GM12878 (cell line): ENCODE data around the gene ADORA2B. TPM values are rescaled to one million over a fixed set of nuclear protein-coding genes. Genes with fewer than 3 reads are reported as not detected.

Experiments
- CBX3 ChIP-seq: fragments of 200-600 bp; sonication (generic); IDR thresholded peaks from 2 replicates; pipeline ENCODE4 v1.6.1; 2016; ENCODE audit warnings: low read depth, borderline replicate concordance
- HDAC6 ChIP-seq: fragments of 200-600 bp; sonication (generic); IDR thresholded peaks from one replicate; pipeline ENCODE4 v1.8.0; 2017; ENCODE audit warnings: antibody characterized with exemption; ENCODE audit not compliant: unreplicated experiment
- MYC ChIP-seq: IDR thresholded peaks from 2 replicates; pipeline ENCODE4 v1.6.1; 2011; ENCODE audit warnings: mild to moderate bottlenecking, low read length, moderate library complexity, inconsistent platforms; ENCODE audit not compliant: insufficient read depth, insufficient replicate concordance, insufficient read length, severe bottlenecking
- NR2C1 ChIP-seq: fragments of 450-650 bp; IDR thresholded peaks from 2 replicates; pipeline ENCODE4 v1.6.1; 2017; ENCODE audit warnings: antibody characterized with exemption, mild to moderate bottlenecking, moderate library complexity
- SP1 ChIP-seq: IDR thresholded peaks from one replicate; pipeline ENCODE4 v1.6.1; 2011; ENCODE audit warnings: low read depth, low read length
- STAT1 ChIP-seq: fragments of 450-650 bp; conservative IDR thresholded peaks from 2 replicates; pipeline ENCODE4 v1.6.1; 2014; ENCODE audit warnings: antibody characterized with exemption, mild to moderate bottlenecking
- SUZ12 ChIP-seq: fragments of 200-600 bp; sonication (generic); IDR thresholded peaks from one replicate; pipeline ENCODE4 v1.6.1; 2018; ENCODE audit warnings: antibody characterized with exemption, mild to moderate bottlenecking; ENCODE audit not compliant: unreplicated experiment
- TCF12 ChIP-seq: IDR thresholded peaks from 2 replicates; pipeline ENCODE4 v1.6.1; 2011; ENCODE audit warnings: low read depth, mild to moderate bottlenecking, low read length
- polyA plus RNA-seq, 11 experiments: library from polyadenylated mRNA; depleted of rRNA in 4 of 11; unstranded in 6 of 11; stranded (reverse) in 5 of 11; fragments of >200 nt; fragmentation: Nextera tagmentation in 4 of 11; fragmentation: Illumina TruSeq in 1 of 11; extraction: Ambion mirVana in 4 of 11; extraction: Trizol in 1 of 11; gene quantifications; 1 replicate in 1 of 11; 2 replicates in 10 of 11; pipeline versions ENCODE4 v1.2.1 to v1.2.3, GENCODE V29; 2011 to 2016; ENCODE audit warnings: inconsistent platforms in 2 of 11, missing spikeins in 2 of 11, low read depth in 1 of 11
- total RNA-seq, 4 experiments: library from RNA; depleted of rRNA in 3 of 4; stranded (reverse); fragments of >200 nt in 3 of 4; fragmentation: Illumina TruSeq in 1 of 4; extraction: Trizol in 1 of 4; gene quantifications; 2 replicates each; pipeline versions ENCODE4 v1.2.1 to v1.2.3, GENCODE V29; 2013 to 2021
- TF ChIP-seq, protein P1 (sequence below): fragments of 450-650 bp; IDR thresholded peaks from 2 replicates; pipeline ENCODE4 v1.6.1; 2017; ENCODE audit warnings: mild to moderate bottlenecking
- TF ChIP-seq, protein P2 (sequence below): IDR thresholded peaks from 2 replicates; pipeline ENCODE4 v1.6.1; 2012; ENCODE audit warnings: low read depth, low read length, improper control_type of control experiment
- TF ChIP-seq, protein P3 (sequence below): fragments of 450-650 bp; IDR thresholded peaks from 2 replicates; pipeline ENCODE4 v1.6.1; 2014; ENCODE audit warnings: mild to moderate bottlenecking
- TF ChIP-seq, protein P4 (sequence below): fragments of 450-650 bp; IDR thresholded peaks from 2 replicates; pipeline ENCODE4 v1.6.1; 2018; ENCODE audit warnings: borderline replicate concordance, mild to moderate bottlenecking; ENCODE audit not compliant: partially characterized antibody
- TF ChIP-seq, protein P5 (sequence below): fragments of 450-650 bp; IDR thresholded peaks from 2 replicates; pipeline ENCODE4 v1.6.1; 2016; ENCODE audit warnings: mild to moderate bottlenecking, moderate library complexity, borderline replicate concordance
- TF ChIP-seq, protein P6 (sequence below): fragments of 450-650 bp; conservative IDR thresholded peaks from 2 replicates; pipeline ENCODE4 v1.6.1; 2017; ENCODE audit warnings: mild to moderate bottlenecking, moderate library complexity

ADORA2B gene
- total and polyA plus RNA-seq, 10 of the 15 experiments (the other 5 are each of a cell fraction or from before 2014, with no cell fraction given) = 0.05 to 0.42 (median 0.17) TPM

DNA sequence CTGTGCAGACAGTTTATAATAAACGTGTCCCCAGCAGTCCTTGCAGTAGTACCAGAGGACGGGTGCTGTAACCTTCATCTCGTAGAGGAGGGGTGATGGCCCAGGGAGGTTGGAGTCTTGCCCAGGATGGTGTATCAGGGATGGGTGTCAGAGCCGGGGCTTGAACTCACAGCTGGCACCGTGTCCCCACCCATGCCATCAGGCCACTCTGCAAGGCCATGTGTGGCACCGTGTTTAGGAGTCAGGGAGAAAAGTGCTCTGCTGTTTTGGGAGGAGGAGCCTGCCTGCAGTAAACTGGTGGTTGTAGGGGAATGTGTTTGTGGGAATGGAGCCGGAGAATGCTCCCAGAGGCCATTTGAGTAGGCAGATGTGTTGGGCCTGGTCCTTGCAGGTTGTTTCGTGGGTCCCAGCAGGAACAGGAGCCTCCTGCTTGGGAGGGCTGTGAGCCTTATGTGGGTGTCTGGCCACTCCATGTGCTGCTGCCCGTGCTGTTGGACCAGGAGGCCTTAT is 1.7 kb downstream of the ADORA2B start (continued):
- TF ChIP-seq SP1 (no peak), TCF12 (no peak), HDAC6 (no peak), SUZ12 (no peak), CBX3 (no peak), NR2C1 (no peak), STAT1 (no peak), MYC (no peak)
- TF ChIP-seq, protein P1, sequence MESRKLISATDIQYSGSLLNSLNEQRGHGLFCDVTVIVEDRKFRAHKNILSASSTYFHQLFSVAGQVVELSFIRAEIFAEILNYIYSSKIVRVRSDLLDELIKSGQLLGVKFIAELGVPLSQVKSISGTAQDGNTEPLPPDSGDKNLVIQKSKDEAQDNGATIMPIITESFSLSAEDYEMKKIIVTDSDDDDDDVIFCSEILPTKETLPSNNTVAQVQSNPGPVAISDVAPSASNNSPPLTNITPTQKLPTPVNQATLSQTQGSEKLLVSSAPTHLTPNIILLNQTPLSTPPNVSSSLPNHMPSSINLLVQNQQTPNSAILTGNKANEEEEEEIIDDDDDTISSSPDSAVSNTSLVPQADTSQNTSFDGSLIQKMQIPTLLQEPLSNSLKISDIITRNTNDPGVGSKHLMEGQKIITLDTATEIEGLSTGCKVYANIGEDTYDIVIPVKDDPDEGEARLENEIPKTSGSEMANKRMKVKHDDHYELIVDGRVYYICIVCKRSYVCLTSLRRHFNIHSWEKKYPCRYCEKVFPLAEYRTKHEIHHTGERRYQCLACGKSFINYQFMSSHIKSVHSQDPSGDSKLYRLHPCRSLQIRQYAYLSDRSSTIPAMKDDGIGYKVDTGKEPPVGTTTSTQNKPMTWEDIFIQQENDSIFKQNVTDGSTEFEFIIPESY = no peak
- TF ChIP-seq, protein P2, sequence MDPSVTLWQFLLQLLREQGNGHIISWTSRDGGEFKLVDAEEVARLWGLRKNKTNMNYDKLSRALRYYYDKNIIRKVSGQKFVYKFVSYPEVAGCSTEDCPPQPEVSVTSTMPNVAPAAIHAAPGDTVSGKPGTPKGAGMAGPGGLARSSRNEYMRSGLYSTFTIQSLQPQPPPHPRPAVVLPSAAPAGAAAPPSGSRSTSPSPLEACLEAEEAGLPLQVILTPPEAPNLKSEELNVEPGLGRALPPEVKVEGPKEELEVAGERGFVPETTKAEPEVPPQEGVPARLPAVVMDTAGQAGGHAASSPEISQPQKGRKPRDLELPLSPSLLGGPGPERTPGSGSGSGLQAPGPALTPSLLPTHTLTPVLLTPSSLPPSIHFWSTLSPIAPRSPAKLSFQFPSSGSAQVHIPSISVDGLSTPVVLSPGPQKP = no peak
- TF ChIP-seq, protein P3, sequence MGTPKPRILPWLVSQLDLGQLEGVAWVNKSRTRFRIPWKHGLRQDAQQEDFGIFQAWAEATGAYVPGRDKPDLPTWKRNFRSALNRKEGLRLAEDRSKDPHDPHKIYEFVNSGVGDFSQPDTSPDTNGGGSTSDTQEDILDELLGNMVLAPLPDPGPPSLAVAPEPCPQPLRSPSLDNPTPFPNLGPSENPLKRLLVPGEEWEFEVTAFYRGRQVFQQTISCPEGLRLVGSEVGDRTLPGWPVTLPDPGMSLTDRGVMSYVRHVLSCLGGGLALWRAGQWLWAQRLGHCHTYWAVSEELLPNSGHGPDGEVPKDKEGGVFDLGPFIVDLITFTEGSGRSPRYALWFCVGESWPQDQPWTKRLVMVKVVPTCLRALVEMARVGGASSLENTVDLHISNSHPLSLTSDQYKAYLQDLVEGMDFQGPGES = no peak
- TF ChIP-seq, protein P4, sequence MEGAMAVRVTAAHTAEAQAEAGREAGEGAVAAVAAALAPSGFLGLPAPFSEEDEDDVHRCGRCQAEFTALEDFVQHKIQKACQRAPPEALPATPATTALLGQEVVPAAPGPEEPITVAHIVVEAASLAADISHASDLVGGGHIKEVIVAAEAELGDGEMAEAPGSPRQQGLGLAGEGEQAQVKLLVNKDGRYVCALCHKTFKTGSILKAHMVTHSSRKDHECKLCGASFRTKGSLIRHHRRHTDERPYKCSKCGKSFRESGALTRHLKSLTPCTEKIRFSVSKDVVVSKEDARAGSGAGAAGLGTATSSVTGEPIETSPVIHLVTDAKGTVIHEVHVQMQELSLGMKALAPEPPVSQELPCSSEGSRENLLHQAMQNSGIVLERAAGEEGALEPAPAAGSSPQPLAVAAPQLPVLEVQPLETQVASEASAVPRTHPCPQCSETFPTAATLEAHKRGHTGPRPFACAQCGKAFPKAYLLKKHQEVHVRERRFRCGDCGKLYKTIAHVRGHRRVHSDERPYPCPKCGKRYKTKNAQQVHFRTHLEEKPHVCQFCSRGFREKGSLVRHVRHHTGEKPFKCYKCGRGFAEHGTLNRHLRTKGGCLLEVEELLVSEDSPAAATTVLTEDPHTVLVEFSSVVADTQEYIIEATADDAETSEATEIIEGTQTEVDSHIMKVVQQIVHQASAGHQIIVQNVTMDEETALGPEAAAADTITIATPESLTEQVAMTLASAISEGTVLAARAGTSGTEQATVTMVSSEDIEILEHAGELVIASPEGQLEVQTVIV = no peak
- TF ChIP-seq, protein P5, sequence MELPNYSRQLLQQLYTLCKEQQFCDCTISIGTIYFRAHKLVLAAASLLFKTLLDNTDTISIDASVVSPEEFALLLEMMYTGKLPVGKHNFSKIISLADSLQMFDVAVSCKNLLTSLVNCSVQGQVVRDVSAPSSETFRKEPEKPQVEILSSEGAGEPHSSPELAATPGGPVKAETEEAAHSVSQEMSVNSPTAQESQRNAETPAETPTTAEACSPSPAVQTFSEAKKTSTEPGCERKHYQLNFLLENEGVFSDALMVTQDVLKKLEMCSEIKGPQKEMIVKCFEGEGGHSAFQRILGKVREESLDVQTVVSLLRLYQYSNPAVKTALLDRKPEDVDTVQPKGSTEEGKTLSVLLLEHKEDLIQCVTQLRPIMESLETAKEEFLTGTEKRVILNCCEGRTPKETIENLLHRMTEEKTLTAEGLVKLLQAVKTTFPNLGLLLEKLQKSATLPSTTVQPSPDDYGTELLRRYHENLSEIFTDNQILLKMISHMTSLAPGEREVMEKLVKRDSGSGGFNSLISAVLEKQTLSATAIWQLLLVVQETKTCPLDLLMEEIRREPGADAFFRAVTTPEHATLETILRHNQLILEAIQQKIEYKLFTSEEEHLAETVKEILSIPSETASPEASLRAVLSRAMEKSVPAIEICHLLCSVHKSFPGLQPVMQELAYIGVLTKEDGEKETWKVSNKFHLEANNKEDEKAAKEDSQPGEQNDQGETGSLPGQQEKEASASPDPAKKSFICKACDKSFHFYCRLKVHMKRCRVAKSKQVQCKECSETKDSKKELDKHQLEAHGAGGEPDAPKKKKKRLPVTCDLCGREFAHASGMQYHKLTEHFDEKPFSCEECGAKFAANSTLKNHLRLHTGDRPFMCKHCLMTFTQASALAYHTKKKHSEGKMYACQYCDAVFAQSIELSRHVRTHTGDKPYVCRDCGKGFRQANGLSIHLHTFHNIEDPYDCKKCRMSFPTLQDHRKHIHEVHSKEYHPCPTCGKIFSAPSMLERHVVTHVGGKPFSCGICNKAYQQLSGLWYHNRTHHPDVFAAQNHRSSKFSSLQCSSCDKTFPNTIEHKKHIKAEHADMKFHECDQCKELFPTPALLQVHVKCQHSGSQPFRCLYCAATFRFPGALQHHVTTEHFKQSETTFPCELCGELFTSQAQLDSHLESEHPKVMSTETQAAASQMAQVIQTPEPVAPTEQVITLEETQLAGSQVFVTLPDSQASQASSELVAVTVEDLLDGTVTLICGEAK = no peak
- TF ChIP-seq, protein P6, sequence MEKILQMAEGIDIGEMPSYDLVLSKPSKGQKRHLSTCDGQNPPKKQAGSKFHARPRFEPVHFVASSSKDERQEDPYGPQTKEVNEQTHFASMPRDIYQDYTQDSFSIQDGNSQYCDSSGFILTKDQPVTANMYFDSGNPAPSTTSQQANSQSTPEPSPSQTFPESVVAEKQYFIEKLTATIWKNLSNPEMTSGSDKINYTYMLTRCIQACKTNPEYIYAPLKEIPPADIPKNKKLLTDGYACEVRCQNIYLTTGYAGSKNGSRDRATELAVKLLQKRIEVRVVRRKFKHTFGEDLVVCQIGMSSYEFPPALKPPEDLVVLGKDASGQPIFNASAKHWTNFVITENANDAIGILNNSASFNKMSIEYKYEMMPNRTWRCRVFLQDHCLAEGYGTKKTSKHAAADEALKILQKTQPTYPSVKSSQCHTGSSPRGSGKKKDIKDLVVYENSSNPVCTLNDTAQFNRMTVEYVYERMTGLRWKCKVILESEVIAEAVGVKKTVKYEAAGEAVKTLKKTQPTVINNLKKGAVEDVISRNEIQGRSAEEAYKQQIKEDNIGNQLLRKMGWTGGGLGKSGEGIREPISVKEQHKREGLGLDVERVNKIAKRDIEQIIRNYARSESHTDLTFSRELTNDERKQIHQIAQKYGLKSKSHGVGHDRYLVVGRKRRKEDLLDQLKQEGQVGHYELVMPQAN = no peak
- TF ChIP-seq, all 136 proteins: peak for 0
